Iris pigment epithelial cell (primary cell): ENCODE measurements around the gene CFAP77.
A peak's percentile ranks its signal among the peaks of the same experiment; 100 is the strongest.

Experiments
- DNase-seq: peaks from one replicate; pipeline ENCODE4 v3.0.0-alpha.2; 2011; ENCODE audit warnings: low read depth

Gene CFAP77

DNA sequence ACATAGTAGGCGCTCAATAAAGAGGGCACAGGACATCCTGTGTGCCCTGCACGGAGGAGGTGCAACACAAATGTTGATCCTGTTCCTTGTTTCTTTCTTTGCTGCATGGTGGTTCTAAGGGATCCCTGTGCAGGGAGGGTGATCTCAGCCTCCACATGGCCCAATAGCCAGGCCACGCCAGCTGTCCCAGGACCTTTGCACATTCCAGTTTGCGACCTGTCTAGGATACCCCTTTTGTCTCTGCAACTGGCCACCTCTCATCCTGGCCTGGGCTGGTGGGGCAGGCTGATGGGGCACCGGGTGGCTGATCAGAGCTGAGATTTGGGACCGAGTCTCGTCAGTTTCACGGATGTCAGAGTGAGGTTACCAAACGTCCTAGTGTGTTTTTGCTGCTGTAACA is 79.5 kb downstream of the CFAP77 start:
- no peak for DNase-seq

DNA sequence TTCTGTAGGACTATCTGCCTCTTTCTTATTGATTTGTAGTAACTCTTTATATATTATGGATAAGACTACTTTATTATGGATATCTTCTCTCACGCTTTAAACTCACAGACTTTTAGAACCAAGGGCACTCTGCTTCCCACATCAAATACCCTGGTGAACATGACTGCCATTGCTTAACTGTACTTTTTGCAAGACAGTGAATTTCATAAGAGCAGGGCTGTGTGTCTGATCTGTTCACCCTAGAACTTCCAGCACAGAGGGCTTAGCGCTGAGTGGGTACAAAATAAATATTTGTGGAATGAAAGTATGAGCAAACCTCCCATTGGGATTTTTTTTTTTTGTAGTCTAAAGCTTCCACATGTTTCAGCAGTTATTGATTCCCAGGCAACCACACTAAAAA is 84.8 kb downstream of the CFAP77 start:
- no peak for DNase-seq

DNA sequence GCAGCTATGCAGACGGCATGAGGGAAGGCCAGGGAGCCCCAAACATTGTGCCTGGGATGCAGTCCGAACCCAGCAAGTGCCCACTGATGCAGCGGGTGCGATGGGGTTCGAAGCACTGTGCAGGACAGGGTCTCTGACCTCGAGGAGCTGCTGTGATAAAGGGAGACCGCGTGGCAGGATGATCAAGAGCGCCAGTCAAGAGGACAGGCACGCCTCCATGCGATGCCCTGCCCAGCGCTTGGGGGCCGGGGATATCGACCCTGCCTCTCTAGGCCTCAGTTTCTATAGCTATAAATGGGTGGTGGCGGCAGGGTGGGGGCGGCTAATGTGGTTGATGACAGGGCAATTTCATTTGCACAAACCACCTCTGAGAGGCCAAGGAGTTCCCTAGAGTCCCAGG is 87.7 kb downstream of the CFAP77 start:
- DNase-seq = no peak

DNA sequence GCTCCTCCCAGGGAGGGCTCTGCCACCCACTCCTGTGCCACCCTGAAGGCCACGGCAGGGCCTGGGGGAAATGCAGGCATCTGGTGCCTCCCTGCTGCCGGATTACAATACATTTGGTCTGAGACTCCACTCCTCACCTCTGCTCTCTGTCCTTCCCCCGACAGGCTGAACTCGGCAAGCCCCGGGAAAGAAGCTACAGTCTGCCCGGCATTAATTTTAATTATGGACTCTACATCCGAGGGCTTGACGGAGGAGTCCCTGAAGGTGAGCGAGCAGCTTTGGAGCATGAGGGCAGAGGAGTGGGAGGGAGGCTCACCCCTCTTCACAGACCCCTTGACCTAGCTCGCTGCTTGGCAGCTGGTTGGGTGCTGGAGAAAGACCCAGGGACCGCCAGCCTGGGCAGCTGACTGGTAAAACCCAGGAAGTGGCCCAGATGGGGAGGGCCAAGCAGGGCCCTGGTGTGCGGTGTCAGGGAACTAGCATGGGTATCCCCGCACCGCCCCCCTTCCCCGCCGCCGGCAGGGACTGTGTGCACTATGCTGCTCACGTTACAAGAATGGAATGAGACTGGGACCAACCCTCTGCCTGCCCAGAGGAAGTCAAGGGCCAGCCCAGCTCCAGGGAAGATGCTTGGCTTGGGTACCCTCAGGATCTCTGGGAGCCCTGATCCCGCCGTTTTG is 88.7 kb downstream of the CFAP77 start:
- peak; percentile 16 for DNase-seq

DNA sequence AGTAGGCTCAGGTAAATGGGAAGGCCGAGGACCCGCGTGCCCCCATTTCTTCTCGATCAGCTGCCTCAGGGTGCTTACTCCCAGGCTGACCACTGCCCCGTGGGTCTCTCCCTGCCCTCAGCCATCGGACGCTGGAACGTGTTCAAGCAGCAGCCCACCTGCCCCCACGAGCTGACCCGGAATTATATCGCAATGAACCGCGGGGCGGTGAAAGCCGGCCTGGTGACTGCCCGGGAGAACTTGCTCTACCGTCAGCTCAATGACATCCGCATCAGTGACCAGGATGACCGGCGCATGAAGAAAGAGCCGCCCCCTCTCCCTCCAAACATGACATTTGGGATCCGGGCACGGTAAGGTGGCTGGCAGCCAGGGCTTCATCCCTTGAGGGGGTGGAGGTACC is 89.2 kb downstream of the CFAP77 start:
- DNase-seq = no peak

DNA sequence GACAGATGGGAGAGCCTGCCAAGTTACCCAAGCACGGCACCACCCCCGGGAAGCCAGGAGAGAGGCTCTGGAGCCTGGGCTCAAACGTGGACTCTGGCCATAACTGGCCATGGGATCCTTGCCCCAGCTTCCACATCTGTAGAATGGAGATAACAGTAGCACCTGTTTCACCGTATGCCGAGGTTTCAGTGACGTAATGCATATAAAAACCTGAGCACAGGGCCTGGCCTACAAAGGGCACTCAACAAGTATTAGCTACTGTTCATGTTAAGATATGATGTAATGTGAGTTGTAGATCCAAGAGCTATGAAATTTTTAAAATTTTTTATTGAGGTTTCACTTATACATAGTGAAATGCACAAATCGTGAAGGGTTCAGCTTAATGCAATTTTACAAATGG is 90.2 kb downstream of the CFAP77 start:
- no peak for DNase-seq

DNA sequence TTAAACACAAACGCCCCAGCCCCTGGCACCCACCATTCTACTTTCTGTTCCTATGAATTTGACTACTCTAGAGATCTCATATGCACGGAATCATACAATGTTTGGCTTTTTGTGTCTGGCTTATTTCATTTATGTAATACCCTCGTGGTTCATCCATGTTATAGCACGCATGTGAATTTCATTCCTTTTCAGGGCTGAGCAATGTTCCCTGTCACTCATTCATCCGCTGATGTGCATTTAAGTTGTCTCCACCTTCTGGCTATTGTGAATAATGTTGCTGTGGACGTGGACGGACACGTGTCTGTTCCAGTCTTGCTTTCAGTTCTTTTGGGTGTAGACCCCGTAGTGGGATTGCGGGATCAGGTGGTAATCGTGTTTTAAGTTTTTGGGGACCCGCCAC is 92.5 kb downstream of the CFAP77 start:
- DNase-seq = no peak

DNA sequence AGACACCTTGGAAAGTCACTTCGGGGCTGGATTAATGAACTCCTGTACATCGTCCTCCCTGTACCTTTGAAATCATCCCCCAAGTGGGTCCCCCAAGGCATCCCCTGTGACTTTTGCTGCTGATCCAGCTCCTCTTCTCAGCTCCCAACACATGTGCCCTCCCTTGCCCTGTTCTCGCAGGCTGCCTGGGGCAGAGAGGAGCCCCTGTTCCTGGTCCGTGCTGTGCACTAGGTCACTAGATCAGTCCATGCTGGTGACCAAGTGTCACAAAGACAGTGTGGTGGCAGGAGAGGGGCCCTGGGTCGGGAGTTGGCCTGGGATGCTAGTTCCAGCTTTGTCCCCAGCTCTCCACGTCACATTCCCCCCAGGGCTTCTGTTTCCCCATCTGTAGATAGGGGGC is 93.1 kb downstream of the CFAP77 start:
- DNase-seq = no peak

DNA sequence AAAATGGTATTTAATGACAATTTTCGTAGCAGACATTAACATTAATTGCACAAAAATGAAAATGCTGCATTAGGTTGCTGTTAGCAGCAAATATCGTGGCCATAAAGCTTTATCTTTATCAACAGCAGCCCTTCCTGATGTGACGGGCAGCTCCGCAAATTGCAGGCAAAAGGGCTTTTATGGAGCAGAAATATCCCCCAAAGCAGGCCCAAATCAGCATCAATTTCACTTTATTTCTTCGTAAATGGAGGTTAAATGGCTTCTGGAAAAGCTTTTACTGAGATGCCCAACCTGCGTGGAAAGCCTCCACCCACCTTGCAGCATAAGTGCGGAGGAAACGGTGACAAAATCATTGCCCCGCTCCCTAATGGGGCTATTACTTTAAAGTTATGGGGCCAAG is 94.5 kb downstream of the CFAP77 start:
- DNase-seq = no peak

DNA sequence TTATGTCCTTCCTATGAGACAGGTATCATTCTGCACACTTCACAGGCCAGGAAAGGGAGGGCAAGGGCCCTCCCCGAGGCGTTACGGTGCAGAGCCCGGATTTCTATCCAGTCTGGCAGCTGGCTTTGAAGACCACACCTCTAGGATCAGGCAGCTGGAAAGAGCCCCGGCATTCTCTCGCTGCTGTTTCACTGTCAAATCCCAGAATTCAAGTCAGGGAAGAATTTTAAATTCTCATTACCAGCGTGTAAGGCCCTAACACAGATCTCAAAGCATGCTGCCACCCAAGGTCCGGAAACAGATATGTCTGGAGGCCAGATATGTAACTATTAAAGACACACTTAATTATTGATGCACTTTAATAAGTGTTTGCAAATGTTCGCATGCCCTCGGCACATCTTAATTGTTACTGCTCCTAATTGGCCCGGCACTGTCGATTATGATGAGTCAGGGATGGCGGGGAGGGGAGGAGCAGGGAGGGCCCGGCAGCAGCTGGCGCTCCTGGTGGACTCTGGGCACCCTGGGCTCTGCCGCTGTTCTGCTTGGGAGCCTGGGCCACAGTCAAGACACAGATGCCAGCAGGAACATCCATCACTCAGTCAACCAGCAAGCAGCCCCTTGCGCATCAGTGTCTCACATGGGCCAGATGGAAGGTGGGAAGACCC is 96.1 kb downstream of the CFAP77 start:
- DNase-seq = no peak

DNA sequence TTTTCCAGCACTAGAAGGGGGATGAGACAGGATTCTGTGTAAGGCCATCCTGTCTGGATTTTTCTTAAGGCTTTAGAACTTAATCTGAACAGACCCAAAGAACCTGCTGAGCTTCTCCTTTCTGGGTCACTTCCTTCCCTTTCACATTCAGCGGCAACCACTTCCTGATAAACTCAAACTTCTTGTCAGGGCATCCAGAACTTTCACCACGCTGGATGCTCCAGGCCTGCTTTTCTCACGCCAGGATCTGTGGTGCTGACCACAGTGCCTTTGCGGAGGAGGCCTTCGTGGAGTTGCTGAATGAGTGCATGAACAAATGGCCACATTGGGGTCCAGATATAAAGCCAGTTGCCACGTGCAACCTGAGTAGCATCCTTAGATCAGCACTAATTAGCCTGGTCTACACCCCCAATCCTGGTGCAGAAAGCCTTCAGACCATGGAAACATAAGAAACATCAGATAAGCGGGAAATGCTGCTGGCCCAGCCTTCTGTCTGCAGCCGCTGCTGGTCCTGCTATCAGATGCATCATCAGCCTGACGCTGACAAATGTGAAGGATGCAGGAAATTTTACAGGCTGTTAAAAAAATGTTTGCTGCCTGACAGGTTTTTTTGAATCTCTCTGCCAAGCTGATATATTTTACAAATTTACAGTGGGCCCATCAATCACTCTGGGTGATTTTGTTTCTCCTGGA is 97.1 kb downstream of the CFAP77 start:
- DNase-seq = no peak

DNA sequence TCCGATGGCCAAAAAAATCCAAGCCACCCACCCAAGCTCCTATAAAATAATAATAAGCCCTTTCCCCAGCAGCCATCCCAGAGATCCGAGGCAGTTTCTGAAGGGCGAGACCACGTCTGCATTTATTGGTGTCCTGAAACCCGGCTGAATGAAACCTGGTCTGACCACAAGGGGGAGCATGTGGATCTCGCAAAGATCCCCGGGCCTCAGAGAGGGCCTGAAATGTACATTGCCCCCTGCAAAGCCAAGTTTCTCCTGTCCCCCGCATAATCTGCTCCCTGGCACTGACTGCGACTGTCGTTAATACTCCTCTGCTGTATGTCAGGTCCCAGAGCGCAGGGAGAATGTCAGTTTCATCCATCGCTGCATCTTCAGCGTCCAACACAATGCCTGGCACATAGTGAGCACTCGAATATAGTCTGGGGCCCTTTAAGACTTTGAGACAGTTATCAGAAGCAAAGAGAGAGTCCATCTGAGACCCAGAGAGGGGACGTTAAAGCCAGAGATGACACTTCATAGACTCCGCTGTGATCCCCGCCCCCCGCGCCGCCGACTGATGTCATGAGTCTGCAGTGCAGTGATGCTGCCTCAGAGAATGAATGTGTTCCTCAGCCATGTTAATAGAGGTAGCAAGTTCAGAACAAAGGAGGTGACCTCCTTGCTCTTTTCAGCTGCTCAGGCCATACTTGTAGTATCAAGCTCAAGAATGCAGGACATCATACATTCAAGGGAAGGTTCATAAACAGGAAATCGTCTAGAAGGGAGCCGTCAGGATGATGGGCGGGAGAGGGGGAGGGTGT is 97.9 kb downstream of the CFAP77 start:
- peak; percentile 56 for DNase-seq

DNA sequence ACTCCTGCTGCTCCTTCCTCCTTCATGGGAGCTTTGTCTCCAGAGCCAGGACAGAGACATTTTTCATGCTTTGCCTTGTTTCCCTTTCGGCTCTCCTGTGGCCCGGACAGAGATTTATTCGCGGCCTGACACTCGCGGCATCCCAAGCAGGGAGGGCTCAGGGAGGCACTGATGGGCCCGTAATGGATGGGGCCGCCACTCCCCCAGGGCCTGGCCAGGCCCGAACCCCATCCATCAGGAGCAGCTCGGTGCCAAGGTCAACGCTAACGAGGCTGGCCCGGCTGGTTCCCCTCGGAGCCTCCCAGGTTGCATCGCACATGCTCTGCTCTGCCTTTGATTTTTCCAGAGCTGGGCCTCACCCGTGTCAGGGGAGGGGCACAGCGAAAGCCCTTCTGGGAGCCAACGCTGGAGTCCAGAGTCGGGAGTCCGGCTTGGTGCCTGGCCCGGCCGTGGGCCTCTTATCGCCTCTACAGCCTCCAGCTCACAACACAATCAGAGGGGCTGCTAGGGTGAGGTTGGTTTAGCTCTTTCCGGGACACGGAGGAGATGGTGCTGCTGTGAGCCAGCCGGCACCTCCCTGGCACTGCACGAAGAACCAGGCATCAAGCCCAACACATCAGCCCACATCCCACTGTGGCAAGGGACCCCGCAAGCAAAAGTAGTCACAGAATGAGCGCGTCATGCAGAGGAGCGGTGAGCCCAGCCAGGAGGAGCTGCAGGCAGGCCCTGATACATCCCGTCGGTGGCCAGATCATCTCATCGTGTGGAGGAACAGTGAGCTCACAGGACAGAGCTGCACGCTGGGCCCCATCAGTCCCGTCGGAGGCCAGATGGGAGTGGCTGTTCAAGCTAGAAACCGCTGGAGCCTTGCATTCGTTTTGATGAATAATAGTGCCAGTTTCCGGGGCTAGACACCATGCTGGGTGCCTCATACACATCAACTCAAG is 100.2 kb downstream of the CFAP77 start:
- no peak for DNase-seq

DNA sequence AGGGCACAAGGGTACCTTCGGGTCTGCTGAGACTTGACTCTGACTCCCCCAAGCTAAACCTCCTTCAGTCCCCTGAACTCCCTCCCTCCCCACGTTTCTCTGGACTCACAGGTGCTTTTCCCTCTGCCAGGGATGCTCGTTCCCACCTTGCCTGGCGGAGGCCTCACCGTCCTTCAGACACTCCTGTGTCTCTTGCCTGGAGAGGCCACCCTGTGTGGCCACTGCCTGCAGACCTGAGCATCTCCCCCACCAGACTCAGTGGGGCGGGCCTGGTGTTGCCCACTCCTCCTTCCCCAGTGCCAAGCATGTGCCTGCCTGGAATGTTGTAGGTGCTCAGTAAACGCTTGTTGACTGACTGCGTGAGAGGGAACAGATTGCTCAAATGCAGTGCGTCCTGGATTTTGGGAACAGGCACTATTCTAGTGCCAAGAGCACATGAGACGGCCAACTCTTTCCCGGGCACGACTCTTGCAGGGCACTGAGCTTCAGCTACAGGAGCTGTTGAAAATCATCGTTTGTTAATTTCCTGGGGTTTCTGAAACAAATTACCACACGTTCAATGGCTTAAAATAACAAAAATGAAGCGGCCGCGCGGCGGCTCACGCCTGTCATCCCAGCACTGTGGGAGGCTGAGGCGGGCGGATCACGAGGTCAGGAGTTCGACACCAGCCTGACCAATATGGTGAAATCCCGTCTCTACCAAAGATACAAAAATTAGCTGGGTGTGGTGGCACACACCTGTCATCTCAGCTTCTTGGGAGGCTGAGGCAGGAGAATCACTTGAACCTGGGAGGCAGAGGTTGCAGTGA is 101.4 kb downstream of the CFAP77 start:
- DNase-seq = no peak

DNA sequence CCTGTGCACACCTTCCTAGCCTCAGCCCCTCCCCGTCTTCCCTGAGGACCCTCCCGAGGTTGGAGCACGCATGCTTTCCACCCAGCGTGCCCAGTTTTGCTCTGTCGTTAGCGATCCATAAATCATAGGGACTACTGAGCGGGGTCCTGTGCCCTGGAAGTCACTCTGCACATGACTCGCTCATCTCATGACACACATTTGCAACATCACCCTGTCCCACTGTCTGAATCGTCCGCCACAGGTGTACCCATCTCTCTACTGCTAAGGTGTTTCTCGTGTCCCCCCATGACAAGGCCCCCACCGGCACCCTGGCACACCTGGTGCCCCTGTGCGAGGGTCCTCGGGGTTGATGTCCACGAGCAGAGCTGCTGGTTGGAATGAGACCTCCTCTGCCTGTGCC is 103.4 kb downstream of the CFAP77 start:
- no peak for DNase-seq

DNA sequence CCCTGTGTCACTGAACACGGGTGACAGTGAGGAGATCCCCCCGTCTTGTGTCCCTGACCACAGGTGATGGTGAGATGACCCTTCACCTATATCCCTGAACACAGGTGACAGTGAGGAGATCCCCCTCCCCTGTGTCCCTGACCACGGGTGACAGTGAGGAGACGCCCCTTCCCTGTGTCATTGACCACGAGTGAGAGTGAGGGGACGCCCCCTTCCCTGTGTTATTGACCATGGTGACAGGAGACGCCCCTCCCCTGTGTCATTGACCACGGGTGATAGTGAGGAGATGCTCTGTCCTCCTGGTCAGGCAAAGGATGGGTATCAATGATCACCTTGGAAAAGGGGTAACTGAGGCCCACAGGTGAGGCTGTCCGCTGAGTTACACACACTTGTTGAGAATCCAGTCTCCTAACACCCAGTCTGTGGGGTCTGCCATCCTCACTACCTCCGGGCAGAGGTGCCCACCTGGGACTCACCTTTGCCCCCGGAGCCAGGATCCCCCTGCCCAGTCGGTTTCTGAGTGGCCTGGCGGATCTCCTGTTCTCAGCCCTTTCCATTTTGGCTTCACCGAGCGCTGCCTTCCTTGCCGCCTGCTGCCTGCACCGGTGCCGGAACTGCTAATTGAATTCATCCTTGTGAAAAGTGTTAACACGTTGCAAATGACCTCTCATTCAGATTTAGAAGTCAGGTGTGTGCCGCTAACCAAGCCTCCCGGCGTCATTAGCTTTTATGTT is 104.2 kb downstream of the CFAP77 start:
- DNase-seq = no peak

DNA sequence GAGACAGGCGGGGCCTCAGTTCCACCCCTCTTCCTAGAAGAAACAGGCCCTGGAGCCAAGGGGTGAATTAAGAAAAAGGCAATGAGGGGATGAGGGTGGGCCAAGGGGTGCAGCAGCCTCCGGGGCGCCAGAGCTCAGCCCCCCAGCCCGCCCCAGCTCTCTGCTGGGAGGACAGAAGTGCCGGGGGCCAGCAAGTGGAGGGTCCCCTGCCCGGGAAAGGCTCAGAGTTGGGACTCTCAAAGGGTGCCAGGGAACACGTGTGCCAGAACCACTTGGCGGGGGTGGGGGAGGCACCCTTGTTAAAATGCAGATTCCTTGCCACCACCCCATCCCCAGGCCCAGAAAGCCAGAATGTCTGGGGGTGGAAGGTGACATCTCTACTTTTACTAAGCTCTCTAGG is 104.8 kb downstream of the CFAP77 start:
- DNase-seq = no peak

DNA sequence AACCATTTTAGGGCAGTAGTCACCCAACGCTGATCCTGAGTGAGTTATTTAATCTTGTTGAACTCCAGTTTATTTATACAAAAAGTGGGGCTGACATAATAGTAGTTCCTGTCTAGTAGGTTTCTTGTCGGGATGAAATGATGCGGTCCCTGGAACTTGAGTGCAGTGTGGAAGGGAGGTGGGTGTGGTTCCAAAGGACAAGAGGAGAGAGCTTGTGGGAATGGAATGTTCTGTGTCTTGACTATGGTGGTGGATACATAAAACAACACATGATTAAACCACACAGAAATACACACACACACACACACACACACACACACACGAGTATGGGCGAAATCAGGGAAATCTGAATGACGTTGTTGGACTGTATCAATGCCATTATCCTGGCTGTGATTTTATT is 106.3 kb downstream of the CFAP77 start:
- DNase-seq = no peak

DNA sequence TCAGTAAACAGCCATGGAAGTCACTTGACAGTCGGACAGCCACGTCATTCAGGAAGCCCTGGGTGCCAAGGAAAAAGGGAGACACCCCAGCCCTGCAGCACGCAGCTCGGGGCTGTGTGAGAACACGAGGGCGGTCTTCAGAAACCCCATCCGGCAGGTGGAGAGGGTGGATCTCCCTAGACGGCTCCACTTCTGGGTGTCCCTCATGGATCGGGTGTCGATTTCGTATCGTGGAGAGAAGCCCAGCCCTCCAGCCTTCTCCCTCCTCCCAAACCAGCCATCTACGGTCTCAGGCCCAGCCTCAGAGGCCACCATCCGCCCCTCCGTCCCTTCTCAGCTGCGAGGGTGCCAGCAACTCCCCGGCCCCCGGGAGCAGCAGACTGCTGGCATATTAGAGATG is 106.9 kb downstream of the CFAP77 start:
- no peak for DNase-seq
